Activated CD8-positive, alpha-beta T cell treated with anti-CD3 and anti-CD28 coated beads for 36 hours (primary cell): ENCODE data around the gene FN3KRP. TPM values are rescaled to one million over a fixed set of nuclear protein-coding genes. Genes with fewer than 3 reads are reported as not detected.

ENCODE experiments used
- ATAC-seq: fragments of 200-7000 bp; cut with Tn5 transposase; one replicate; pipeline ENCODE4 v1.10.0; 2021; ENCODE audit warnings: mild to moderate bottlenecking, moderate library complexity
- CTCF ChIA-PET: fragments of 350-600 bp; sonication (Branson Sonifier 250); formaldehyde crosslinking; loops from one replicate; lab custom pipeline; 2021; ENCODE audit warnings: antibody characterized with exemption; lab: Charles Lee
- POLR2A ChIA-PET: fragments of 350-600 bp; sonication (Branson Sonifier 250); formaldehyde crosslinking; loops from one replicate; lab custom pipeline; 2021; ENCODE audit warnings: antibody characterized with exemption; lab: Charles Lee
- DNase-seq: peaks from one replicate; pipeline ENCODE4 v3.0.0-alpha.2; 2020
- H3K27ac Mint-ChIP-seq: one replicate; pipeline ENCODE4 v1.8.0; 2021; ENCODE audit warnings: mild to moderate bottlenecking, mixed read lengths
- H3K27me3 Mint-ChIP-seq: one replicate; pipeline ENCODE4 v1.8.0; 2021; ENCODE audit warnings: mixed read lengths
- H3K36me3 Mint-ChIP-seq: one replicate; pipeline ENCODE4 v1.8.0; 2021; ENCODE audit warnings: low read depth, mixed read lengths
- H3K4me1 Mint-ChIP-seq: one replicate; pipeline ENCODE4 v1.8.0; 2021; ENCODE audit warnings: low read depth, mixed read lengths
- H3K4me3 Mint-ChIP-seq: one replicate; pipeline ENCODE4 v1.8.0; 2021; ENCODE audit warnings: mild to moderate bottlenecking, moderate library complexity, mixed read lengths
- H3K9me3 Mint-ChIP-seq: one replicate; pipeline ENCODE4 v1.8.0; 2021; ENCODE audit warnings: mixed read lengths
- intact Hi-C: fragments of 100-400 bp; cut with micrococcal nuclease; formaldehyde crosslinking; loops from one replicate; pipeline ENCODE4 v1.10.0; 2022
- total RNA-seq, 2 experiments: library from RNA; stranded (reverse); gene quantifications; one replicate each; pipeline ENCODE4 v1.2.3, GENCODE V29; 2021
- TF ChIP-seq, protein P1 (sequence below): fragments of 200-600 bp; IDR thresholded peaks from one replicate; pipeline ENCODE4 v1.8.0; 2022; ENCODE audit warnings: antibody characterized with exemption, mild to moderate bottlenecking

The FN3KRP gene
- total RNA-seq, 2 experiments from 2014 or later: 28.3 to 32.8 TPM

DNA sequence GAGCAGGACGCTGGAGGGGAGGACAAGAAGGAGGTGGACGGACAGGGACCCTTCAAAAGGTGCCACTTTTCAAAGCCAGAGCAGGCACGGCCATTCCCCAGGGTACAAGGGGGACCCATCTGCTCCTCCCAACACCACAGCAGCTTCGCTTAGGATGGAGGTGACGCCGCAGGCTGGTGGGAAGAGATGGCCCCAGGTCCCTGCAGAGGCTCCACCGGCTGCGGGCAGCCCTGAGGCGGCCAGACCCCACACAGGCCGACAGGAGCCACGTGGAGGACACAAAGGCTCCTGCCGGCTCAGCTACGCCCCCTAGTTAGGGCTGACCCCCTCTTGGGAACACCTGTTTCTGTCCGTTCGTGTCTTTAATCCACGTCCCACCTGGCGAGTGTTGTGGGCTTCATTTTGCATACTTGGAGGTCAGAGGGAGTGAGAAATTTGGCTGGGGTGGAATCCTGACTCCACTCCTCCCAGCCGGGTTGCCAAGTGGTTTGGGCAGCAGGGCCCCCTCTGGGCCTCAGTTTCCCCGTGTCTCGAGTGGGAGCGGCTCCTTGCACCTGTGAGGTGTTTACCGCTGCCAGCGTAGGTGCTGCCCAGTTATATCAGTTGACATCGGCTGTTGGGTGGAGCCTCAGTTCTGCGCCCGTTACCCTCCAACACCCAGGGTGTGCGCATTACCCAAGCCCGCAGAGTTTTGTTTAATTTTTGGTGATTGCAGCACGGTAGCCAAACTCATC is 5.8 kb upstream of the FN3KRP start:
- no peak for ATAC-seq
- H3K27ac Mint-ChIP-seq: no peak overlapping the region
- no peaks in the 10 kb centered on the region for H3K36me3 Mint-ChIP-seq
- DNase-seq: no peak
- POLR2A ChIA-PET: no interaction called here
- TF ChIP-seq, protein P1, sequence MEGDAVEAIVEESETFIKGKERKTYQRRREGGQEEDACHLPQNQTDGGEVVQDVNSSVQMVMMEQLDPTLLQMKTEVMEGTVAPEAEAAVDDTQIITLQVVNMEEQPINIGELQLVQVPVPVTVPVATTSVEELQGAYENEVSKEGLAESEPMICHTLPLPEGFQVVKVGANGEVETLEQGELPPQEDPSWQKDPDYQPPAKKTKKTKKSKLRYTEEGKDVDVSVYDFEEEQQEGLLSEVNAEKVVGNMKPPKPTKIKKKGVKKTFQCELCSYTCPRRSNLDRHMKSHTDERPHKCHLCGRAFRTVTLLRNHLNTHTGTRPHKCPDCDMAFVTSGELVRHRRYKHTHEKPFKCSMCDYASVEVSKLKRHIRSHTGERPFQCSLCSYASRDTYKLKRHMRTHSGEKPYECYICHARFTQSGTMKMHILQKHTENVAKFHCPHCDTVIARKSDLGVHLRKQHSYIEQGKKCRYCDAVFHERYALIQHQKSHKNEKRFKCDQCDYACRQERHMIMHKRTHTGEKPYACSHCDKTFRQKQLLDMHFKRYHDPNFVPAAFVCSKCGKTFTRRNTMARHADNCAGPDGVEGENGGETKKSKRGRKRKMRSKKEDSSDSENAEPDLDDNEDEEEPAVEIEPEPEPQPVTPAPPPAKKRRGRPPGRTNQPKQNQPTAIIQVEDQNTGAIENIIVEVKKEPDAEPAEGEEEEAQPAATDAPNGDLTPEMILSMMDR: no peak
- intact Hi-C loops: no loop called here
- peaks cover 8% of the 10 kb centered on the region for H3K4me1 Mint-ChIP-seq
- H3K9me3 Mint-ChIP-seq: no peaks in the 10 kb centered on the region
- H3K4me3 Mint-ChIP-seq: no peak overlapping the region
- no peaks in the 10 kb centered on the region for H3K27me3 Mint-ChIP-seq
- CTCF ChIA-PET: no interaction called here

DNA sequence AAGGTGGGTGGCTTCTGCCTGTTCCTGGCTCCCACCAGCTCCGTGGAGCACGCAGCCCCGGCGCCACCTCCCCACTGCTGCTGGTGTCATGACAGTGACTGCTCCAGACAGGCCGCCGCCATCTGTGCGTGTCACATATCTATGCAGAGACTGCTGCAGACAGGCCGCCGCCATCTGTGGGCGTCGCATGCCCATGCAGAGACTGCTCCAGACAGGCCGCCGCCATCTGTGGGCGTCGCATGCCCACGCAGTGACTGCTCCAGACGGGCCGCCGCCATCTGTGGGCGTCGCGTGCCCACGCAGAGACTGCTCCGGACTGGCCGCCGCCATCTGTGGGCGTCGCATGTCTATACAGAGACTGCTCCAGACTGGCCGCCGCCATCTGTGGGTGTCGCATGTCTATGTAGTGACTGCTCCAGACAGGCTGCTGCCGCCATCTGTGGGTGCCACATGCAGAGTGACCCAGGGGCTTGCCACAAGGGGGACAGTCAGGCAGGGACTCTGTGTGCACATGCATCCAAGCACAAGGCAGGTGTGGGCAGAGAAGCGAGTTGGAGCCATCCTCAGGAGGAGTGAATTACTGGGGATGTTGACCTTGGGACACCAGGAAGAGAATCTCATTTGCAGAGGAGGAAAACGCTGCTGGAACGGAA is 3.3 kb upstream of the FN3KRP start:
- TF ChIP-seq, protein P1: no peak
- Mint-ChIP-seq H3K27me3 (no peaks in the 10 kb centered on the region), H3K4me1 (peaks cover 12% of the 10 kb centered on the region), H3K36me3 (no peaks in the 10 kb centered on the region), H3K27ac (no peak overlapping the region), H3K9me3 (no peaks in the 10 kb centered on the region), H3K4me3 (no peak overlapping the region)
- ChIA-PET POLR2A (interaction anchor here (1.0 kb wide), 1 partner anchor 22 kb away, joined by 3 read pairs; no protein-coding TSS in a partner anchor), CTCF (interaction anchor here (1.3 kb wide), 2 partner anchors 62 to 68 kb away, joined by 3 read pairs; no protein-coding TSS in a partner anchor)
- intact Hi-C loops: no loop called here
- ATAC-seq (no peak), DNase-seq (no peak)

DNA sequence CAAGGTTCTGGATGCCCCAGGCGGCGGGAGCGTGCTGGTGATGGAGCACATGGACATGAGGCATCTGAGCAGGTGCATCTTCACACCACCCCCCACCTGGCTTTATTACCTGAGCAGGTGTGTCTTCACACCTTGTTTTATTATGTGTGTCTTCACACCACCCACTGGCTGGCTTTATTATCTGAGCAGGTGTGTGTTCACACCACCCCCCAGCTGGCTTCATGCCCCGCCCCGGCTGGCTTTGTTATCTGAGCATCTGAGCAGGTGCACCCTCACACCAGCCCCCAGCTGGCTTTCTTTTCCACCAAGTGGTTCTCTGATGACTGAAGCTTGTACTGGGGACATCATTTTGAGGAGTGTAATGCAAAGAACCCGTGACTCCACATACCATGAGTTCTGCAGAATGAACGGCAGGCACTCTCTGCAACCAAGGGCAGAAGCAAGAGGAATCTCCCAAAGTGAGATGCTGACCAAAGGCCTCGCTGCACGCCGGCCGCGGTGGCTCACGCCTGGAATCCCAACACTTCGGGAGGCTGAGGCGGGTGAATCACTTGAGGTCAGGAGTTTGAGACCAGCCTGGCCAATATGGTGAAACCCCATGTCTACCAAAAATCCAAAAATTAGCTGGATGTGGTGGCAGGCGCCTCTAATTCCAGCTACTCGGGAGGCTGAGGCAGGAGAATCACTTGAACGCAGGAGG is 2.6 kb downstream of the FN3KRP start:
- peaks cover 12% of the 10 kb centered on the region for H3K4me1 Mint-ChIP-seq
- DNase-seq (no peak), ATAC-seq (no peak)
- ChIA-PET CTCF (no interaction called here), POLR2A (no interaction called here)
- H3K27me3 Mint-ChIP-seq: no peaks in the 10 kb centered on the region
- no peaks in the 10 kb centered on the region for H3K9me3 Mint-ChIP-seq
- peaks cover 20% of the 10 kb centered on the region for H3K36me3 Mint-ChIP-seq
- intact Hi-C loops: no loop called here
- H3K27ac Mint-ChIP-seq: no peak overlapping the region
- TF ChIP-seq, protein P1: no peak
- H3K4me3 Mint-ChIP-seq: peak overlapping the region; percentile 48

DNA sequence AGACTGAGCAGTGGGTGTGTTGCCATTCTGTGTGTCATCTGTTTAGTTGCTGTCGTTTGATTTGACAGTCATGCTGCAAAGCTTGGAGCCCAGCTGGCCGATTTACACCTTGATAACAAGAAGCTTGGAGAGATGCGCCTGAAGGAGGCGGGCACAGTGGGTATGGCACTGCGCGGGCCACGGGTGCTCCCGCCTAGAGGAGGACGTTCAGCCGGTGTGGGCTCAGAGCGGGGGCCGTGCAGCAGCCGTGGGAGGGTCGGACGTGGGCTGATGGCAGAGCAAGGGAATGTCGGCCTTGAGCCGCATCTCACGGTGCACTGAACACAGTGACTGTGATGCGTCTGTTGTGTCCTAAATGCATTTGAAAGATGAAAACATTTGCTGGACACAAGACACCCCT is 3.7 kb downstream of the FN3KRP start:
- Mint-ChIP-seq H3K4me1 (peaks cover 12% of the 10 kb centered on the region), H3K36me3 (peaks cover 20% of the 10 kb centered on the region), H3K27me3 (no peaks in the 10 kb centered on the region), H3K27ac (no peak overlapping the region), H3K9me3 (no peaks in the 10 kb centered on the region), H3K4me3 (no peak overlapping the region)
- intact Hi-C loops: no loop called here
- CTCF ChIA-PET: no interaction called here
- TF ChIP-seq, protein P1: no peak
- POLR2A ChIA-PET: no interaction called here
- ATAC-seq: no peak
- DNase-seq: no peak
